B cell (primary cell): Measurements from ENCODE around the gene CRTC2. TPM values are rescaled to one million over a fixed set of nuclear protein-coding genes. Genes with fewer than 3 reads are reported as not detected.

ENCODE experiments used
- ATAC-seq: fragments of 200-7000 bp; cut with Tn5 transposase; one replicate; pipeline ENCODE4 v1.10.0; 2021; ENCODE audit warnings: low read depth, mild to moderate bottlenecking, moderate number of reproducible peaks, moderate library complexity
- CTCF ChIA-PET: fragments of 350-600 bp; sonication (Branson Sonifier 250); formaldehyde crosslinking; loops from one replicate; lab custom pipeline; 2021; ENCODE audit warnings: antibody characterized with exemption, inconsistent platforms; lab: Charles Lee
- POLR2A ChIA-PET: fragments of 350-600 bp; sonication (Branson Sonifier 250); formaldehyde crosslinking; loops from one replicate; lab custom pipeline; 2021; ENCODE audit warnings: antibody characterized with exemption; lab: Charles Lee
- DNase-seq: peaks from one replicate; pipeline ENCODE4 v3.0.0; 2013
- H2AFZ ChIP-seq: 2 replicates; pipeline ENCODE4 v1.6.1; 2012; ENCODE audit warnings: mild to moderate bottlenecking, low read depth, low read length; ENCODE audit not compliant: insufficient read depth, poor library complexity, severe bottlenecking
- H3K27ac ChIP-seq, 2 donors: 1 replicate in 1 of 2; 2 replicates in 1 of 2; pipeline ENCODE4 v1.5.1; 2012 to 2013; ENCODE audit warnings: low read length in 2 of 2, mild to moderate bottlenecking in 2 of 2, moderate library complexity in 1 of 2
- H3K27me3 ChIP-seq, 4 experiments: fragments of 200-600 bp in 1 of 4; sonication (generic) in 1 of 4; replicated peaks in 1 of 4; 1 replicate in 2 of 4; 2 replicates in 2 of 4; pipeline versions ENCODE4 v1.6.1 to v1.7.0; 2013 to 2016; ENCODE audit warnings: low read length in 3 of 4, mild to moderate bottlenecking in 2 of 4, mixed read lengths in 1 of 4, moderate library complexity in 1 of 4; ENCODE audit not compliant: insufficient read depth in 4 of 4, control insufficient read depth in 3 of 4; ENCODE audit errors: control extremely low read depth in 1 of 4
- H3K36me3 ChIP-seq, 2 experiments: replicated peaks in 1 of 2; 1 replicate in 1 of 2; 2 replicates in 1 of 2; pipeline versions ENCODE4 v1.6.1 to v1.7.1; 2013; ENCODE audit warnings: low read length in 1 of 2; ENCODE audit not compliant: insufficient read depth in 2 of 2, control insufficient read depth in 1 of 2; ENCODE audit errors: control extremely low read depth in 1 of 2, extremely low read depth in 1 of 2
- H3K4me1 ChIP-seq, 2 donors: fragments of 200-600 bp in 1 of 2; sonication (generic) in 1 of 2; 1 replicate in 1 of 2; 2 replicates in 1 of 2; pipeline versions ENCODE4 v1.5.1 to v1.6.1; 2013 to 2017; ENCODE audit warnings: low read length in 2 of 2; ENCODE audit not compliant: control insufficient read depth in 2 of 2, insufficient read depth in 2 of 2
- H3K4me2 ChIP-seq: replicated peaks from 2 replicates; pipeline ENCODE3; 2012; ENCODE audit warnings: mild to moderate bottlenecking, low read depth, low read length; ENCODE audit not compliant: poor library complexity, severe bottlenecking
- H3K4me3 ChIP-seq, 5 experiments: fragments of 200-600 bp in 1 of 5; sonication (generic) in 1 of 5; 1 replicate in 3 of 5; 2 replicates in 2 of 5; pipeline versions ENCODE4 v1.5.1 to v1.7.0; 2011 to 2016; ENCODE audit warnings: low read length in 4 of 5, mild to moderate bottlenecking in 4 of 5, low read depth in 2 of 5, control low read depth in 1 of 5, moderate library complexity in 1 of 5; ENCODE audit not compliant: insufficient read depth in 1 of 5; ENCODE audit errors: control extremely low read depth in 1 of 5, extremely low read depth in 1 of 5
- H3K79me2 ChIP-seq: fragments of 200-600 bp; sonication (generic); one replicate; pipeline ENCODE4 v1.6.0; 2016; ENCODE audit warnings: low read length; ENCODE audit not compliant: control insufficient read depth, insufficient read depth
- H3K9ac ChIP-seq: fragments of 200-600 bp; sonication (generic); 2 replicates; pipeline ENCODE4 v1.6.1; 2017; ENCODE audit warnings: mild to moderate bottlenecking, low read length, moderate library complexity
- H3K9me3 ChIP-seq, 3 donors: one replicate each; pipeline versions ENCODE4 v1.6.1 to v1.7.1; 2013; ENCODE audit warnings: low read length in 2 of 3; ENCODE audit not compliant: control insufficient read depth in 2 of 3, insufficient read depth in 1 of 3; ENCODE audit errors: control extremely low read depth in 1 of 3
- H4K20me1 ChIP-seq: 2 replicates; pipeline ENCODE4 v1.6.0; 2012; ENCODE audit warnings: mild to moderate bottlenecking, low read length; ENCODE audit not compliant: insufficient read depth, control insufficient read depth, poor library complexity, severe bottlenecking
- H3K27ac Mint-ChIP-seq: one replicate; pipeline ENCODE4 v1.8.0; 2021; ENCODE audit warnings: mixed read lengths
- H3K27me3 Mint-ChIP-seq: one replicate; pipeline ENCODE4 v1.8.0; 2021; ENCODE audit warnings: mixed read lengths
- H3K4me1 Mint-ChIP-seq: one replicate; pipeline ENCODE4 v1.8.0; 2021; ENCODE audit warnings: mixed read lengths
- H3K4me3 Mint-ChIP-seq: one replicate; pipeline ENCODE4 v1.8.0; 2021; ENCODE audit warnings: mixed read lengths
- H3K9me3 Mint-ChIP-seq: one replicate; pipeline ENCODE4 v1.8.0; 2022; ENCODE audit warnings: mixed read lengths; ENCODE audit not compliant: insufficient read depth
- EZH2 ChIP-seq: IDR thresholded peaks from 2 replicates; pipeline ENCODE4 v1.6.1; 2012; ENCODE audit warnings: borderline replicate concordance, low read depth, mild to moderate bottlenecking, moderate library complexity, low read length; ENCODE audit not compliant: insufficient read depth, poor library complexity, severe bottlenecking
- WGBS: methylation state at CpG from one replicate; pipeline ENCODE4 v1.1.5; 2013; ENCODE audit warnings: missing lambda C conversion rate; ENCODE audit not compliant: insufficient coverage; 5-methylcytosine and 5-hydroxymethylcytosine counted together
- intact Hi-C: fragments of 100-400 bp; cut with micrococcal nuclease; formaldehyde crosslinking; loops from one replicate; pipeline ENCODE4 v1.10.0; 2022
- polyA plus RNA-seq: library from polyadenylated mRNA; depleted of rRNA; stranded (reverse); fragments of >200 nt; gene quantifications from 2 replicates; pipeline ENCODE4 v1.2.3, GENCODE V29; 2012
- total RNA-seq, 2 donors: library from RNA; stranded (reverse); fragments of 120-200 nt in 1 of 2; gene quantifications; 1 replicate in 1 of 2; 2 replicates in 1 of 2; pipeline versions ENCODE4 v1.2.3 to v1.2.4, GENCODE V29; 2013 to 2022
- TF ChIP-seq, protein P1 (sequence below): fragments of 200-600 bp; IDR thresholded peaks from one replicate; pipeline ENCODE4 v1.8.0; 2022; ENCODE audit warnings: antibody characterized with exemption, mild to moderate bottlenecking

The CRTC2 gene
- total and polyA plus RNA-seq, 2 donors (not counting 1 experiment from before 2014, with no cell fraction given): 94.6 to 157 TPM

DNA sequence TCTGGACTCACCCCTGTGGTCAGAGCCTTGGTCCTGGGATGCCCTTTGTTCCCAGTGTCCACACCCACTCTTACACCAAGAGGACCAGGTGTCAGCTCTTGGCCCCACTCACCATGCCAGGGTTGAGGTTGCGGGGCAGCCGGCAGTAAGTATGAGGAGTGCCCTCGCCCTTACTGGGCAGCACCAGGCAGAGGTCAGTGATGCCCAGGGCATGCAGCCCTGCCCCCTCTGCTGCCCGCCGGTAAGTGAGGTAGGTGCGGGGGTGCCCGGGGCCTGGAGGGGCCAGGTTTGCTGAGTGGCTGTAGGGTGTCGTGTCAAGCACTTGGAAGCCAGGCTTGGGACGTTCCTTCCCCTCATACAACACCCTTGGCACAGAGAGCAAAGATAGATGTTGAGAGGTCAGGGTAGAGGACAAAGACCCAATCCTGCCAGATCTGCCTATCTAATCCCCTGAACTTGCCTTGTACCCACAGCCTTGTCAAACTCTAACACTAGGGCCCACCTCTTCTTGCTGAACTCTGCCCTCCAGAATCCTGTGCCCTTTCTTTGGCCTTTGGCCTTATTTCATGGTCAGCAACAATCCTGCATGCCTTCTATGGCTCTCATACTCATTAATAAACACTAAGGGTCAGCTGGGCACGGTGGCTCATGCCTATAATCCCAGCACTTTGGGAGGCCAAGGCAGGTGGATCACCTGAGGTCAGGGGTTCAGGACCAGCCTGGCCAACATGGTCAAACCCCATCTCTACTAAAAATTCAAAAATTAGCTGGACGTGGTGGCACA lies 15.5 kb downstream of the CRTC2 start:
- ATAC-seq (no peak), DNase-seq (no peak)
- no peaks in the 10 kb centered on the region for H3K27me3 Mint-ChIP-seq
- Histone ChIP-seq H3K9ac (no peak overlapping the region), H3K4me3 (no peak overlapping the region), H3K27ac (peak overlapping the region in 1 of 2 donors; percentile 51), H4K20me1 (peaks cover 40% of the 10 kb centered on the region), H3K79me2 (peaks cover 51% of the 10 kb centered on the region), H3K9me3 (no peaks in the 10 kb centered on the region), H3K27me3 (no peaks in the 10 kb centered on the region), H3K4me2 (peak overlapping the region; percentile 16), H2AFZ (no peak overlapping the region), H3K4me1 (peaks cover 24 to 40% of the 10 kb centered on the region in 2 donors), H3K36me3 (peaks cover 17 to 62% of the 10 kb centered on the region in 2 experiments)
- ChIA-PET POLR2A (interaction anchor here (4.1 to 4.2 kb wide), 2 partner anchors 20 to 34 kb away, joined by 40 to 124 read pairs; partner anchors contain the start of genes GATAD2B and JTB), CTCF (interaction anchor here (1.3 to 5.9 kb wide), 3 partner anchors 21 to 43 kb away, joined by 3 to 65 read pairs (median 46); partner anchors contain the start of genes CREB3L4, GATAD2B, RAB13 and SLC39A1)
- peaks cover 44% of the 10 kb centered on the region for H3K4me1 Mint-ChIP-seq
- WGBS: 100% methylated on average over 5 of the region's 11 CpGs
- H3K4me3 Mint-ChIP-seq: peak overlapping the region; percentile 27
- peak overlapping the region; percentile 37 for H3K27ac Mint-ChIP-seq
- intact Hi-C loops: no loop called here
- no peaks in the 10 kb centered on the region for H3K9me3 Mint-ChIP-seq
- TF ChIP-seq EZH2: no peak
- TF ChIP-seq, protein P1, sequence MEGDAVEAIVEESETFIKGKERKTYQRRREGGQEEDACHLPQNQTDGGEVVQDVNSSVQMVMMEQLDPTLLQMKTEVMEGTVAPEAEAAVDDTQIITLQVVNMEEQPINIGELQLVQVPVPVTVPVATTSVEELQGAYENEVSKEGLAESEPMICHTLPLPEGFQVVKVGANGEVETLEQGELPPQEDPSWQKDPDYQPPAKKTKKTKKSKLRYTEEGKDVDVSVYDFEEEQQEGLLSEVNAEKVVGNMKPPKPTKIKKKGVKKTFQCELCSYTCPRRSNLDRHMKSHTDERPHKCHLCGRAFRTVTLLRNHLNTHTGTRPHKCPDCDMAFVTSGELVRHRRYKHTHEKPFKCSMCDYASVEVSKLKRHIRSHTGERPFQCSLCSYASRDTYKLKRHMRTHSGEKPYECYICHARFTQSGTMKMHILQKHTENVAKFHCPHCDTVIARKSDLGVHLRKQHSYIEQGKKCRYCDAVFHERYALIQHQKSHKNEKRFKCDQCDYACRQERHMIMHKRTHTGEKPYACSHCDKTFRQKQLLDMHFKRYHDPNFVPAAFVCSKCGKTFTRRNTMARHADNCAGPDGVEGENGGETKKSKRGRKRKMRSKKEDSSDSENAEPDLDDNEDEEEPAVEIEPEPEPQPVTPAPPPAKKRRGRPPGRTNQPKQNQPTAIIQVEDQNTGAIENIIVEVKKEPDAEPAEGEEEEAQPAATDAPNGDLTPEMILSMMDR: no peak
